Neural cell (in vitro differentiated cells): ENCODE results near the gene PPARG. TPM values are rescaled to one million over a fixed set of nuclear protein-coding genes. Genes with fewer than 3 reads are reported as not detected.
A peak's percentile ranks its signal among the peaks of the same experiment; 100 is the strongest.

Experiments
- H2AFZ ChIP-seq: fragments of 200-600, 300-800 bp; sonication (generic), shearing (Covaris generic); 2 replicates; pipeline ENCODE4 v1.6.0; 2014; ENCODE audit warnings: low read depth, mild to moderate bottlenecking, antibody characterized with exemption, low read length, moderate library complexity
- H3F3A ChIP-seq: fragments of 200-600 bp; shearing (Covaris generic); 2 replicates; pipeline ENCODE4 v1.6.1; 2016; ENCODE audit warnings: mild to moderate bottlenecking, moderate library complexity, mixed read lengths, antibody characterized with exemption, low read length; ENCODE audit not compliant: insufficient read depth, poor library complexity, severe bottlenecking
- H3K27ac ChIP-seq: fragments of 200-600, 300-800 bp; sonication (generic), shearing (Covaris generic); 2 replicates; pipeline ENCODE4 v1.5.1; 2014; ENCODE audit warnings: mild to moderate bottlenecking, low read length, moderate library complexity
- H3K27me3 ChIP-seq: fragments of 300-800, 200-600 bp; sonication (generic), shearing (Covaris generic); 2 replicates; pipeline ENCODE4 v1.6.0; 2014; ENCODE audit warnings: mild to moderate bottlenecking, low read depth, low read length, moderate library complexity; ENCODE audit not compliant: insufficient read depth
- H3K36me3 ChIP-seq: fragments of 300-800, 200-600 bp; sonication (generic), shearing (Covaris generic); 2 replicates; pipeline ENCODE4 v1.5.1; 2014; ENCODE audit warnings: mild to moderate bottlenecking, antibody characterized with exemption, low read length, moderate library complexity; ENCODE audit not compliant: insufficient read depth
- H3K4me2 ChIP-seq: fragments of 300-800, 200-600 bp; sonication (generic), shearing (Covaris generic); 2 replicates; pipeline ENCODE4 v1.6.0; 2014; ENCODE audit warnings: mild to moderate bottlenecking, low read length
- H3K4me3 ChIP-seq: fragments of 300-800, 200-600 bp; sonication (generic), shearing (Covaris generic); 2 replicates; pipeline ENCODE4 v1.5.1; 2014; ENCODE audit warnings: mild to moderate bottlenecking, low read length, moderate library complexity
- H3K79me2 ChIP-seq: fragments of 200-600 bp; shearing (Covaris generic); replicated peaks from 2 replicates; pipeline ENCODE4 v1.6.0; 2014; ENCODE audit warnings: mild to moderate bottlenecking, low read length, moderate library complexity; ENCODE audit not compliant: insufficient read depth
- H3K9ac ChIP-seq: fragments of 300-800, 200-600 bp; sonication (generic), shearing (Covaris generic); 2 replicates; pipeline ENCODE4 v1.6.1; 2016; ENCODE audit warnings: mild to moderate bottlenecking, low read length, mixed read lengths
- H3K9me2 ChIP-seq: fragments of 200-600 bp; shearing (Covaris generic); 2 replicates; pipeline ENCODE4 v1.6.1; 2016; ENCODE audit warnings: mild to moderate bottlenecking, low read length, mixed read lengths; ENCODE audit not compliant: insufficient read depth
- H3K9me3 ChIP-seq: fragments of 200-600, 300-800 bp; sonication (generic), shearing (Covaris generic); 2 replicates; pipeline ENCODE4 v1.6.1; 2016; ENCODE audit warnings: mild to moderate bottlenecking, mixed run types, low read length, moderate library complexity, mixed read lengths
- H4K20me1 ChIP-seq: fragments of 200-600 bp; shearing (Covaris generic); 2 replicates; pipeline ENCODE4 v1.6.1; 2016; ENCODE audit warnings: mild to moderate bottlenecking, mixed run types; ENCODE audit not compliant: insufficient read depth
- EP300 ChIP-seq: fragments of 450-650 bp; conservative IDR thresholded peaks from 2 replicates; pipeline ENCODE4 v1.6.1; 2014; ENCODE audit warnings: antibody characterized with exemption, mild to moderate bottlenecking, moderate library complexity; ENCODE audit not compliant: poor library complexity, severe bottlenecking
- SMC3 ChIP-seq: fragments of 450-650 bp; conservative IDR thresholded peaks from 2 replicates; pipeline ENCODE4 v1.6.1; 2014; ENCODE audit warnings: antibody characterized with exemption, mild to moderate bottlenecking, moderate library complexity; ENCODE audit not compliant: poor library complexity
- TAF1 ChIP-seq: IDR thresholded peaks from 2 replicates; pipeline ENCODE4 v1.6.1; 2012; ENCODE audit warnings: low read depth
- polyA plus RNA-seq: library from polyadenylated mRNA; depleted of rRNA; stranded (reverse); fragments of >200 nt; gene quantifications from 2 replicates; pipeline ENCODE4 v1.2.3, GENCODE V29; 2014
- TF ChIP-seq, protein P1 (sequence below): IDR thresholded peaks from 2 replicates; pipeline ENCODE4 v1.6.1; 2012; ENCODE audit warnings: borderline replicate concordance
- TF ChIP-seq, protein P2 (sequence below): fragments of 450-650 bp; IDR thresholded peaks from 2 replicates; pipeline ENCODE4 v1.5.1; 2014; ENCODE audit warnings: antibody characterized with exemption, mild to moderate bottlenecking, moderate library complexity; ENCODE audit not compliant: poor library complexity, severe bottlenecking

PPARG gene
- polyA plus RNA-seq, 1 donor from 2014 or later, result 0.35 TPM

DNA sequence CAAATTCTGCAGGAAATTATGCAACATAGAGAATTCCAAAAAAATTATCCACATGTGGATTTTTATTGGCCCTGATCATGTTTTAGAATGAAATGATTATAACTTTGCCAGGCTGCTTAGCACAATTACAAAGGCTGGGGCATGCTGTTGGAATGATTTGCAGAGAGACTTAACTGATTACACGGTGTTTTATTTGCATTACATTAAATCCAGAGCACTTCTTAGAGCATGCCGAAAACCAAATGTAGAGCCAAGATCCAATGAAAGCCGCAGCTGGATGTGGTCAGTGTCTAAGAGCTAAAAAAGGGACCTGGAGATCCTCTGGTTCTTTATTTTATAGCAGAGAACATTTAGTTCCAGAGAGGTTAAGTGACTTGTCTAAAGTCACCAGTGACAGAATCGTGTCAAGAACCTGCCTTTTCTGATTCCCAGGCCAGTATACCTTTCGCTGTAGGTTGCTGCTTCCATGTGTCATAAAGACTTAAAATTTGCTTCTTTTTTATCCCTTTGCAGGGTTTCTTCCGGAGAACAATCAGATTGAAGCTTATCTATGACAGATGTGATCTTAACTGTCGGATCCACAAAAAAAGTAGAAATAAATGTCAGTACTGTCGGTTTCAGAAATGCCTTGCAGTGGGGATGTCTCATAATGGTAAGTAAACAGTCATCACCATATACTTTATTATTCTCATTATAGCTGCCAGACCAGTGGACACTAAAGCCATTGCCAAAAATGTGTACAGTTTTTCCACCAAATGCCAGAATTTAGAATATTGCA, 103.4 kb downstream of the PPARG start:
- no peak overlapping the region for H3K9ac ChIP-seq
- no peak overlapping the region for H3K27ac ChIP-seq
- H3K9me3 ChIP-seq, result no peaks in the 10 kb centered on the region
- peak; percentile 75 for TF ChIP-seq EP300
- TF ChIP-seq, protein P1, sequence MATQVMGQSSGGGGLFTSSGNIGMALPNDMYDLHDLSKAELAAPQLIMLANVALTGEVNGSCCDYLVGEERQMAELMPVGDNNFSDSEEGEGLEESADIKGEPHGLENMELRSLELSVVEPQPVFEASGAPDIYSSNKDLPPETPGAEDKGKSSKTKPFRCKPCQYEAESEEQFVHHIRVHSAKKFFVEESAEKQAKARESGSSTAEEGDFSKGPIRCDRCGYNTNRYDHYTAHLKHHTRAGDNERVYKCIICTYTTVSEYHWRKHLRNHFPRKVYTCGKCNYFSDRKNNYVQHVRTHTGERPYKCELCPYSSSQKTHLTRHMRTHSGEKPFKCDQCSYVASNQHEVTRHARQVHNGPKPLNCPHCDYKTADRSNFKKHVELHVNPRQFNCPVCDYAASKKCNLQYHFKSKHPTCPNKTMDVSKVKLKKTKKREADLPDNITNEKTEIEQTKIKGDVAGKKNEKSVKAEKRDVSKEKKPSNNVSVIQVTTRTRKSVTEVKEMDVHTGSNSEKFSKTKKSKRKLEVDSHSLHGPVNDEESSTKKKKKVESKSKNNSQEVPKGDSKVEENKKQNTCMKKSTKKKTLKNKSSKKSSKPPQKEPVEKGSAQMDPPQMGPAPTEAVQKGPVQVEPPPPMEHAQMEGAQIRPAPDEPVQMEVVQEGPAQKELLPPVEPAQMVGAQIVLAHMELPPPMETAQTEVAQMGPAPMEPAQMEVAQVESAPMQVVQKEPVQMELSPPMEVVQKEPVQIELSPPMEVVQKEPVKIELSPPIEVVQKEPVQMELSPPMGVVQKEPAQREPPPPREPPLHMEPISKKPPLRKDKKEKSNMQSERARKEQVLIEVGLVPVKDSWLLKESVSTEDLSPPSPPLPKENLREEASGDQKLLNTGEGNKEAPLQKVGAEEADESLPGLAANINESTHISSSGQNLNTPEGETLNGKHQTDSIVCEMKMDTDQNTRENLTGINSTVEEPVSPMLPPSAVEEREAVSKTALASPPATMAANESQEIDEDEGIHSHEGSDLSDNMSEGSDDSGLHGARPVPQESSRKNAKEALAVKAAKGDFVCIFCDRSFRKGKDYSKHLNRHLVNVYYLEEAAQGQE, result no peak
- TF ChIP-seq, protein P2, sequence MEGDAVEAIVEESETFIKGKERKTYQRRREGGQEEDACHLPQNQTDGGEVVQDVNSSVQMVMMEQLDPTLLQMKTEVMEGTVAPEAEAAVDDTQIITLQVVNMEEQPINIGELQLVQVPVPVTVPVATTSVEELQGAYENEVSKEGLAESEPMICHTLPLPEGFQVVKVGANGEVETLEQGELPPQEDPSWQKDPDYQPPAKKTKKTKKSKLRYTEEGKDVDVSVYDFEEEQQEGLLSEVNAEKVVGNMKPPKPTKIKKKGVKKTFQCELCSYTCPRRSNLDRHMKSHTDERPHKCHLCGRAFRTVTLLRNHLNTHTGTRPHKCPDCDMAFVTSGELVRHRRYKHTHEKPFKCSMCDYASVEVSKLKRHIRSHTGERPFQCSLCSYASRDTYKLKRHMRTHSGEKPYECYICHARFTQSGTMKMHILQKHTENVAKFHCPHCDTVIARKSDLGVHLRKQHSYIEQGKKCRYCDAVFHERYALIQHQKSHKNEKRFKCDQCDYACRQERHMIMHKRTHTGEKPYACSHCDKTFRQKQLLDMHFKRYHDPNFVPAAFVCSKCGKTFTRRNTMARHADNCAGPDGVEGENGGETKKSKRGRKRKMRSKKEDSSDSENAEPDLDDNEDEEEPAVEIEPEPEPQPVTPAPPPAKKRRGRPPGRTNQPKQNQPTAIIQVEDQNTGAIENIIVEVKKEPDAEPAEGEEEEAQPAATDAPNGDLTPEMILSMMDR, result no peak
- no peaks in the 10 kb centered on the region for H3F3A ChIP-seq
- H3K27me3 ChIP-seq, result no peaks in the 10 kb centered on the region
- no peaks in the 10 kb centered on the region for H3K9me2 ChIP-seq
- H3K36me3 ChIP-seq, result no peaks in the 10 kb centered on the region
- H4K20me1 ChIP-seq, result no peaks in the 10 kb centered on the region
- H3K4me2 ChIP-seq, result no peak overlapping the region
- no peaks in the 10 kb centered on the region for H3K79me2 ChIP-seq
- H3K4me3 ChIP-seq, result no peak overlapping the region
- no peak overlapping the region for H2AFZ ChIP-seq

DNA sequence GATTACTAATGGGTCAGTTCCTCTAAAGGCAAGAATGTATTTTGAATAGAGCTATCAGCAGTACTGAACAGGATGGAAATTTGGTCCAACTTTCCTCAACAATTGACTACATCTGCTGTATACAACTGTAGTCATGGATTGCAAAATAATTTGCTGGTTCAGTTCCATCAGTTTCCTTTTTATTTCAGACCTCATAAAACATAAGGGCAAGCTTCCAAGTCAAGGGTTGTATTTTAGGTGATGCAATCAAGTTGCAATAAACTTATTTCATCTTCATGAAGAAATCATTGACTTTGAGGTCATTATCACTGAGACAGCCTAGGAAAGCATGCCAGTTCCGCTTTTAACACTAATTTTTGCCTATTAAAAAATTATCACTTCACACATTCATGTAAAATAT, 105.0 kb downstream of the PPARG start:
- Histone ChIP-seq H3K9ac (no peak overlapping the region), H3K79me2 (no peaks in the 10 kb centered on the region), H3K9me2 (no peaks in the 10 kb centered on the region), H3K36me3 (no peaks in the 10 kb centered on the region), H3K4me3 (no peak overlapping the region), H3K9me3 (no peaks in the 10 kb centered on the region), H4K20me1 (no peaks in the 10 kb centered on the region), H3K27ac (no peak overlapping the region), H3K4me2 (no peak overlapping the region), H3F3A (no peaks in the 10 kb centered on the region), H2AFZ (no peak overlapping the region), H3K27me3 (no peaks in the 10 kb centered on the region)
- TF ChIP-seq TAF1 (no peak), EP300 (no peak), SMC3 (no peak)
- TF ChIP-seq, protein P1, result no peak
